ENCODE measurements around the gene RARS1.

The RARS1 gene

GRCh38 chr5:168486136-168486879, at the start of gene RARS1:
RARS1 (plus strand) TSS chr5:168486471; CDS start chr5:168486499, 28 bp downstream.
- peak; percentile 66 to 79 (median 76) for DNase-seq

GRCh38 chr5:168438349-168438748, 47.9 kb upstream of the RARS1 start:
- no peak for DNase-seq

GRCh38 chr5:168443533-168443932, 42.7 kb upstream of the RARS1 start:
- no peak for DNase-seq

GRCh38 chr5:168443950-168444700, 42.1 kb upstream of the RARS1 start:
- no peak for DNase-seq

- DNase-seq = no peak
Observed at GRCh38 chr5:168446983-168447619, 39.2 kb upstream of the RARS1 start.

- no peak for DNase-seq
Observed at GRCh38 chr5:168447808-168448207, 38.5 kb upstream of the RARS1 start.

- no peak for DNase-seq
Observed at GRCh38 chr5:168449166-168449565, 37.1 kb upstream of the RARS1 start.

GRCh38 chr5:168451565-168451964, 34.7 kb upstream of the RARS1 start:
- no peak for DNase-seq

GRCh38 chr5:168455201-168455600, 31.1 kb upstream of the RARS1 start:
- no peak for DNase-seq

- DNase-seq = no peak
Observed at GRCh38 chr5:168457542-168457941, 28.7 kb upstream of the RARS1 start.

GRCh38 chr5:168460606-168461005, 25.7 kb upstream of the RARS1 start:
- DNase-seq = no peak

- DNase-seq = no peak
Observed at GRCh38 chr5:168463081-168463480, 23.2 kb upstream of the RARS1 start.

- no peak for DNase-seq
Observed at GRCh38 chr5:168464214-168464613, 22.1 kb upstream of the RARS1 start.

GRCh38 chr5:168464641-168465040, 21.6 kb upstream of the RARS1 start:
- DNase-seq = no peak

- DNase-seq = no peak
Observed at GRCh38 chr5:168467755-168468330, 18.4 kb upstream of the RARS1 start.

- DNase-seq = no peak
Observed at GRCh38 chr5:168468836-168469235, 17.4 kb upstream of the RARS1 start.

GRCh38 chr5:168469816-168470215, 16.5 kb upstream of the RARS1 start:
- DNase-seq = no peak

- no peak for DNase-seq
Observed at GRCh38 chr5:168471785-168472184, 14.5 kb upstream of the RARS1 start.

- no peak for DNase-seq
Observed at GRCh38 chr5:168472329-168472728, 13.9 kb upstream of the RARS1 start.

- DNase-seq = no peak
Observed at GRCh38 chr5:168474319-168474718, 12.0 kb upstream of the RARS1 start.

- DNase-seq = no peak
Observed at GRCh38 chr5:168477060-168477459, 9.2 kb upstream of the RARS1 start.

GRCh38 chr5:168479166-168479565, 7.1 kb upstream of the RARS1 start:
- no peak for DNase-seq

GRCh38 chr5:168480601-168481000, 5.7 kb upstream of the RARS1 start:
- DNase-seq = no peak

All from activated naive CD4-positive, alpha-beta T cell (primary cell).